AG09309 (cell line): Measurements from ENCODE around the gene KCTD19.

ENCODE experiments used
- DNase-seq: peaks from one replicate; pipeline ENCODE4 v3.0.0-alpha.2; 2010; ENCODE audit warnings: low read depth
- H3K4me3 ChIP-seq: 2 replicates; pipeline ENCODE4 v1.5.1; 2011; ENCODE audit warnings: mild to moderate bottlenecking, low read depth, low read length, moderate library complexity; ENCODE audit not compliant: control insufficient read depth
- CTCF ChIP-seq: IDR thresholded peaks from 2 replicates; pipeline ENCODE4 v1.5.1; 2011; ENCODE audit warnings: mild to moderate bottlenecking, low read depth, low read length, inconsistent platforms; ENCODE audit not compliant: insufficient read depth, control insufficient read depth; ENCODE audit errors: missing control alignments

KCTD19 gene

DNA sequence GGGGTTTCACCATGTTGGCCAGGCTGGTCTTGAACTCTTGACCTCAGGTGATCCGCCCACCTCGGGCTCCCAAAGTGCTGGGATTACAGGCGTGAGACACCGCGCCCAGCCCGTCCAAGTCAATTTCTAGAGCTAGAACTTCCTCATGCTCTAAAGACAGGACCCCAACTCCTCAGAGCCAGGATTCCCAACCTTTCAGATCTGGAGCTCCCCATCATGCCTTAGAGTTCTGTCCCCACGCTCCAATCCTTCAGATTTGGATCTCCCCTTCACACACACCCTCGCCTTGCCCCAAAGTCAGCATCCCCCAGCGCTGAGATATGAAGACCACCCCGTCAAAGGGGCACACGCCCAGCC lies 448 bp downstream of the KCTD19 start:
- H3K4me3 ChIP-seq = peak overlapping the region; percentile 34
- TF ChIP-seq CTCF = no peak
- DNase-seq = no peak

DNA sequence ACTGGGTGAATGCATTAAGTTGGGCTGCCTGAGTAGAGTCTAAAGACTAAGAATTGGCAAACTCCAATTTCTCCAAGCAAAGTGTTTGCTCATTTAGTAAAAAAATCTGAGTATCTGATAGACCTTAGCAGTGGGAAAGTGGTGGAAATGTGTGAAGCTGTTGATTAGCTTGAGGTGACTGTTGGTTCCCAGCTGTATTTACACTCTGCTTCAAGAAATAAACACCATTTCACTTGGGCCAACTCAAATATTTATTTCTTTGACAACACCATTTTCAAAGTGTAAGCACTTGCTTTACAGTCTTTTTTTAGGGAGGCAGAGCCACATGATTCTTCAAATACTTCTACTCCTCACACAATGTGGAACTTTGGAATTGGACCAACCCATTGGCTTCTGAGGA lies 8.7 kb downstream of the KCTD19 start:
- TF ChIP-seq CTCF = no peak
- no peak overlapping the region for H3K4me3 ChIP-seq
- DNase-seq = no peak

DNA sequence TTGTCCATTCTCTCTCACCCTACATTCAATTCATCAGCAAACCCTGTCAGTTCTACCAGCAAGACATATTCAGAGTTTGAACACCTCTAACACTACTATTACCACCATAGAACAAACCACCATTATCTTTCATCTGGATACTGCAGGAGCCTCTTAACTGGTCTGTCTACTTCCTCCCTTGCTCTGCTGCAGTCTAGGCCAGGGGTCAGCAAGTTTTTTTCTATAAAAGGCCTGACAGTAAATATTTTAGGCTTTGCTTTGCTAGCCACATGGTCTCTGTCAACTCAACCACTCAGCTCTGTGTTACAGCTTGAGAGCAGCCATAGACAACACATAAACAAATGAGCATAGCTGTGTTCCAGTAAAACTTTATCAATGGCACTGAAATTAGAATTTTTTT lies 13.8 kb downstream of the KCTD19 start:
- H3K4me3 ChIP-seq = no peak overlapping the region
- TF ChIP-seq CTCF = no peak
- no peak for DNase-seq

GRCh38 chr16:67311607-67312488 lies 14.7 kb downstream of the KCTD19 start:
- peak; percentile 100 for DNase-seq
- TF ChIP-seq CTCF = no peak
- no peak overlapping the region for H3K4me3 ChIP-seq

GRCh38 chr16:67310561-67310960 lies 16.0 kb downstream of the KCTD19 start:
- DNase-seq = no peak
- no peak overlapping the region for H3K4me3 ChIP-seq
- no peak for TF ChIP-seq CTCF

GRCh38 chr16:67305216-67306071 lies 21.1 kb downstream of the KCTD19 start:
- TF ChIP-seq CTCF = no peak
- DNase-seq = no peak
- H3K4me3 ChIP-seq = no peak overlapping the region
